PC-9 (cell line): ENCODE data around the gene DYRK4.

Experiments used
- EZH2 ChIP-seq: fragments of 200-600 bp; sonication (generic); IDR thresholded peaks from 2 replicates; pipeline ENCODE4 v1.8.0; 2017; ENCODE audit warnings: antibody characterized with exemption, low read depth
- TF ChIP-seq, protein P1 (sequence below): fragments of 200-600 bp; sonication (generic); conservative IDR thresholded peaks from 2 replicates; pipeline ENCODE4 v1.6.1; 2017; ENCODE audit warnings: mixed run types, antibody characterized with exemption, mild to moderate bottlenecking, moderate library complexity

DNA sequence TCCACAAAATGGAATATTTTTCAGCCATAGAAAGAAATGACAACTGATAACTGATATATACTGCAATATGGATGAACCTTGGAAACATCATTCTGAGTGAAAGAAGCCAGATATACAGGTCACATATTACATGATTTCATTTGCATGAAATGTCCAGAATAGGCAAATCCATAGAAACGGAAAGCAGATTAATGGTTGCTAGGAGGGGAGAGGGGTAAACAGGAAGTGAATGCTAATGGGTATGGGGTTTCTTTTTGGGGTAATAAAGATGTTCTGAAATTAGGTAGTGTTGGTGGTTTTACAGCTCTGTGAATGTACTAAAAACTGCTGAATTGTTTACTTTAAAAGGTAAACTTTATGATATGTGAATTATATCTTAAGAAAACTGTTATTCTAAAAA is 16.8 kb upstream of the DYRK4 start:
- TF ChIP-seq, protein P1, sequence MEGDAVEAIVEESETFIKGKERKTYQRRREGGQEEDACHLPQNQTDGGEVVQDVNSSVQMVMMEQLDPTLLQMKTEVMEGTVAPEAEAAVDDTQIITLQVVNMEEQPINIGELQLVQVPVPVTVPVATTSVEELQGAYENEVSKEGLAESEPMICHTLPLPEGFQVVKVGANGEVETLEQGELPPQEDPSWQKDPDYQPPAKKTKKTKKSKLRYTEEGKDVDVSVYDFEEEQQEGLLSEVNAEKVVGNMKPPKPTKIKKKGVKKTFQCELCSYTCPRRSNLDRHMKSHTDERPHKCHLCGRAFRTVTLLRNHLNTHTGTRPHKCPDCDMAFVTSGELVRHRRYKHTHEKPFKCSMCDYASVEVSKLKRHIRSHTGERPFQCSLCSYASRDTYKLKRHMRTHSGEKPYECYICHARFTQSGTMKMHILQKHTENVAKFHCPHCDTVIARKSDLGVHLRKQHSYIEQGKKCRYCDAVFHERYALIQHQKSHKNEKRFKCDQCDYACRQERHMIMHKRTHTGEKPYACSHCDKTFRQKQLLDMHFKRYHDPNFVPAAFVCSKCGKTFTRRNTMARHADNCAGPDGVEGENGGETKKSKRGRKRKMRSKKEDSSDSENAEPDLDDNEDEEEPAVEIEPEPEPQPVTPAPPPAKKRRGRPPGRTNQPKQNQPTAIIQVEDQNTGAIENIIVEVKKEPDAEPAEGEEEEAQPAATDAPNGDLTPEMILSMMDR: no peak
- no peak for TF ChIP-seq EZH2
